GM23248 (cell line): ENCODE measurements around the gene CDYL. TPM values are rescaled to one million over a fixed set of nuclear protein-coding genes. Genes with fewer than 3 reads are reported as not detected.
A peak's percentile ranks its signal among the peaks of the same experiment; 100 is the strongest.

ENCODE experiments used
- DNase-seq: peaks from one replicate; pipeline ENCODE4 v3.0.0-alpha.2; 2015
- H2AFZ ChIP-seq: fragments of 200-600 bp; sonication (generic); 2 replicates; pipeline ENCODE4 v1.6.1; 2016; ENCODE audit warnings: antibody characterized with exemption
- H3F3A ChIP-seq: fragments of 200-600 bp; sonication (generic); 2 replicates; pipeline ENCODE4 v1.6.1; 2016; ENCODE audit warnings: mild to moderate bottlenecking, antibody characterized with exemption, mixed run types; ENCODE audit not compliant: insufficient read depth
- H3K27ac ChIP-seq: fragments of 200-600 bp; sonication (generic); 2 replicates; pipeline ENCODE4 v1.5.1; 2016; ENCODE audit warnings: mild to moderate bottlenecking
- H3K27me3 ChIP-seq: fragments of 200-600 bp; sonication (generic); replicated peaks from 2 replicates; pipeline ENCODE4 v1.6.1; 2016; ENCODE audit warnings: mild to moderate bottlenecking; ENCODE audit not compliant: insufficient read depth
- H3K36me3 ChIP-seq: fragments of 200-600 bp; sonication (generic); 2 replicates; pipeline ENCODE4 v1.6.1; 2016; ENCODE audit warnings: low read depth, mild to moderate bottlenecking
- H3K4me1 ChIP-seq: fragments of 200-600 bp; sonication (generic); 2 replicates; pipeline ENCODE4 v1.6.1; 2016; ENCODE audit warnings: mild to moderate bottlenecking; ENCODE audit not compliant: insufficient read depth
- H3K4me2 ChIP-seq: fragments of 200-600 bp; sonication (generic); one replicate; pipeline ENCODE4 v1.6.1; 2016; ENCODE audit warnings: mild to moderate bottlenecking; ENCODE audit not compliant: unreplicated experiment
- H3K4me3 ChIP-seq: fragments of 200-600 bp; sonication (generic); 2 replicates; pipeline ENCODE4 v1.5.1; 2016; ENCODE audit warnings: mild to moderate bottlenecking
- H3K79me2 ChIP-seq: fragments of 200-600 bp; sonication (generic); 2 replicates; pipeline ENCODE4 v1.6.1; 2016; ENCODE audit warnings: mild to moderate bottlenecking; ENCODE audit not compliant: insufficient read depth
- H3K9ac ChIP-seq: fragments of 200-600 bp; sonication (generic); 2 replicates; pipeline ENCODE4 v1.6.1; 2016; ENCODE audit warnings: mild to moderate bottlenecking
- H3K9me2 ChIP-seq: fragments of 200-600 bp; sonication (generic); 2 replicates; pipeline ENCODE4 v1.6.1; 2016; ENCODE audit warnings: mixed run types, mild to moderate bottlenecking, moderate library complexity; ENCODE audit not compliant: insufficient read depth
- H3K9me3 ChIP-seq: fragments of 200-600 bp; sonication (generic); one replicate; pipeline ENCODE4 v1.6.1; 2017; ENCODE audit warnings: low read depth
- H4K20me1 ChIP-seq: fragments of 200-600 bp; sonication (generic); 2 replicates; pipeline ENCODE4 v1.6.0; 2016; ENCODE audit not compliant: insufficient read depth
- EZH2 ChIP-seq: fragments of 200-600 bp; sonication (generic); IDR thresholded peaks from 2 replicates; pipeline ENCODE4 v1.6.1; 2018; ENCODE audit warnings: antibody characterized with exemption, mild to moderate bottlenecking; ENCODE audit not compliant: insufficient read depth, poor library complexity, severe bottlenecking
- EZH2phosphoT487 ChIP-seq: fragments of 200-600 bp; sonication (generic); IDR thresholded peaks from 2 replicates; pipeline ENCODE4 v1.6.1; 2018; ENCODE audit warnings: antibody characterized with exemption, moderate library complexity, mild to moderate bottlenecking, low read depth; ENCODE audit not compliant: insufficient read depth
- whole genome bisulfite sequencing, 2 experiments: methylation state at CpG; one replicate each; pipeline ENCODE4 v1.1.6; 2015 to 2017; ENCODE audit warnings: low lambda C conversion rate in 2 of 2, low coverage in 1 of 2; ENCODE audit errors: missing lambda C conversion rate in 2 of 2; 5-methylcytosine and 5-hydroxymethylcytosine counted together
- in situ Hi-C: fragments of 300-500 bp; cut with MboI; formaldehyde crosslinking; loops from 2 replicates; pipeline ENCODE4 v1.15.0; 2020
- polyA plus RNA-seq: library from polyadenylated mRNA; unstranded; fragments of >200 nt; fragmentation: Nextera tagmentation; extraction: Ambion mirVana; gene quantifications from 2 replicates; pipeline ENCODE4 v1.2.1, GENCODE V29; 2016
- total RNA-seq: library from RNA; depleted of rRNA; stranded (reverse); fragments of >200 nt; shearing (Covaris generic); gene quantifications from 2 replicates; pipeline ENCODE4 v1.2.3, GENCODE V29; 2014

Gene CDYL
- total and polyA plus RNA-seq, 2 experiments from 2014 or later, result 7.9 to 27.9 TPM

DNA sequence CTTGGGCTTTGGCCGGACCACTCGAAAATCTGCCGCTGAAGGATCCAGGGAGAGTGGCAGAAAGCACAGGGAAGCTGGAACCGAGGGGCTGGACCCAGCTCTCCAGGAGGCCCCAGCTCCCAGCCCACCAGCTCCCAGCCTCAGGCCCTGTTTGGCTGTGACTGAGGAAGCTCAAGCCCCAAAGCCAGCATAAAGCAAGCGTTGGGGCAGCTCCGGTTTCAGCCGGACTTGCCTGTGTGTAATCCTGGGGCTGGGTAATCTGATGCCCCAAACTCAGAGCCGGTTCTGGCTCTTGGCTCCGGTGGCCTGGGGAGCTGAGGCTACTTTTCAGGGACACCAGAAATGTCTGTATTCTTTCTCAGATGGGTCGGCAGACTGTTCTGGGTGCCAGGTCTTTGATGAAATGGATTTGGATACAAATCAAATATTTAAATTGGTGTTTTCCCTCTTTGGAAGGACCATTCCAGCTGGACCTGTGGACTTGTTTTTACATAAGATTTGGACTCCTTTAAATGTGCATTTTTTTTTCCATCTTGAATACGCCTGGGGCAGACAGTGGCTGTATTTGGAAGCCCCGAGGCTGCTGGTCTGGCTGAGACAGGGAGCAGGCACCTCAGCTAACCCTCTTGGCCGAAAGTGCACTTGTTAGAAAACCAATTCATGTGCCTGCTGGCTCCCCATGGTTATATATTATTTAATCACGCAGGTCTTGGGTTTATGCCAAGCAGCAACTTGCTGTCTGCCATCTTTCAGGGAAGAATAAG is 198.0 kb downstream of the CDYL start:
- no peaks in the 10 kb centered on the region for H3K9me2 ChIP-seq
- no peaks in the 10 kb centered on the region for H3K36me3 ChIP-seq
- H3F3A ChIP-seq, result no peaks in the 10 kb centered on the region
- H4K20me1 ChIP-seq, result no peaks in the 10 kb centered on the region
- H3K79me2 ChIP-seq, result no peaks in the 10 kb centered on the region
- 8 to 11% methylated on average over 14 of the region's 14 CpGs for WGBS, 2 experiments
- no peak overlapping the region for H3K27ac ChIP-seq
- 0 out of 2 replicates have a peak overlapping the region, but pooled peaks have one; percentile 0 for H3K4me3 ChIP-seq
- TF ChIP-seq EZH2 (no peak), EZH2phosphoT487 (no peak)
- no peaks in the 10 kb centered on the region for H3K9me3 ChIP-seq
- H3K4me2 ChIP-seq, result peak overlapping the region; percentile 19
- 0 out of 2 replicates have a peak, but pooled peaks cover 5% of the 10 kb centered on the region for H3K4me1 ChIP-seq
- H3K9ac ChIP-seq, result peak overlapping the region; percentile 25; the same call in 1 of the 2 replicates
- in situ Hi-C loops, result no loop called here
- DNase-seq, result peak; percentile 72
- H2AFZ ChIP-seq, result peak overlapping the region; percentile 79
- H3K27me3 ChIP-seq, result no peaks in the 10 kb centered on the region

DNA sequence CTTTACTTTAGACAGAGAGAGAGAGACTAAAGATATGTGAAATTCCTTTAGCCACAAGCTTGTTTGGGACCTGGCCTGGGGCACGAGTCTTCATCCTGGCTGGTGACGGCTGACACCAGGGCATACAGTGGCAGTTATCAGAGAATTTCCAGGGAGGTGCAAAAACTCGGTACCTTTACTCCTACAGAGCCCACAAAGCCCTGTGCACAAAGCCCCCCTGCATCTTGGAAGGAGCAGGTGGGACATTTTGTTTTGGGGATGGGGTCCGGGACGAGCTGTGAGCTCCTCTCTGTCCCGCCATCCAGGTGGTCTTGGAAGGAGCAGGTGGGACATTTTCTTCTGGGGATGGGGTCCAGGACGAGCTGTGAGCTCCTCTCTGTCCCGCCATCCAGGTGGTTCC is 198.8 kb downstream of the CDYL start:
- Histone ChIP-seq H3K27me3 (no peaks in the 10 kb centered on the region), H2AFZ (no peak overlapping the region), H3K4me3 (no peak overlapping the region), H3K27ac (no peak overlapping the region), H3K4me1 (0 out of 2 replicates have a peak, but pooled peaks cover 5% of the 10 kb centered on the region), H3K79me2 (no peaks in the 10 kb centered on the region), H3K9me2 (no peaks in the 10 kb centered on the region), H4K20me1 (no peaks in the 10 kb centered on the region), H3K36me3 (no peaks in the 10 kb centered on the region), H3K4me2 (no peak overlapping the region), H3K9ac (no peak overlapping the region), H3F3A (no peaks in the 10 kb centered on the region), H3K9me3 (no peaks in the 10 kb centered on the region)
- in situ Hi-C loops, result no loop called here
- no peak for DNase-seq
- 67 to 69% methylated on average over 8 of the region's 8 CpGs for WGBS, 2 experiments
- TF ChIP-seq EZH2 (no peak), EZH2phosphoT487 (no peak)

DNA sequence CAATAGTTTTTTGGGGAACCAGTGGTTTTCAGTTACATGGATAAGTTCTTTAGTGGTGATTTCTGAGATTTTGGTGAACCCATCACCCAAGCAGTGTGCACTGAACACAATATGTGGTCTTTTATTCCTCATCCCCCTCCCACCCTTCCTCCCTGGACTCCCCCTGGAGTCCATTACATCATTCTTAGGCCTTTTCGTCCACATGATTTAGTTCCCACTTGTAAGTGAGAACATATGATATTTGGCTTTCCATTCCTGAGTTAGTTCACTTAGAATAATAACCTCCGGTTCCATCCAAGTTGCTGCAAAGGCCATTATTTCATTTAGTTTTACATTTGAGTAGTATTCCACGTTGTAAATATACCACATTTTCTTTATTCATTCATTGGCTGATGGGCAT is 199.3 kb downstream of the CDYL start:
- no peaks in the 10 kb centered on the region for H3K27me3 ChIP-seq
- H3K9ac ChIP-seq, result no peak overlapping the region
- no peaks in the 10 kb centered on the region for H4K20me1 ChIP-seq
- no peaks in the 10 kb centered on the region for H3K9me3 ChIP-seq
- no peaks in the 10 kb centered on the region for H3K9me2 ChIP-seq
- no peak overlapping the region for H2AFZ ChIP-seq
- H3K27ac ChIP-seq, result no peak overlapping the region
- no peaks in the 10 kb centered on the region for H3K36me3 ChIP-seq
- no peak for TF ChIP-seq EZH2
- TF ChIP-seq EZH2phosphoT487, result no peak
- no peak for DNase-seq
- no peaks in the 10 kb centered on the region for H3F3A ChIP-seq
- no peaks in the 10 kb centered on the region for H3K79me2 ChIP-seq
- 0 out of 2 replicates have a peak, but pooled peaks cover 5% of the 10 kb centered on the region for H3K4me1 ChIP-seq
- 33 to 37% methylated on average over 3 of the region's 3 CpGs for WGBS, 2 experiments
- H3K4me2 ChIP-seq, result no peak overlapping the region
- in situ Hi-C loops, result no loop called here
- no peak overlapping the region for H3K4me3 ChIP-seq

DNA sequence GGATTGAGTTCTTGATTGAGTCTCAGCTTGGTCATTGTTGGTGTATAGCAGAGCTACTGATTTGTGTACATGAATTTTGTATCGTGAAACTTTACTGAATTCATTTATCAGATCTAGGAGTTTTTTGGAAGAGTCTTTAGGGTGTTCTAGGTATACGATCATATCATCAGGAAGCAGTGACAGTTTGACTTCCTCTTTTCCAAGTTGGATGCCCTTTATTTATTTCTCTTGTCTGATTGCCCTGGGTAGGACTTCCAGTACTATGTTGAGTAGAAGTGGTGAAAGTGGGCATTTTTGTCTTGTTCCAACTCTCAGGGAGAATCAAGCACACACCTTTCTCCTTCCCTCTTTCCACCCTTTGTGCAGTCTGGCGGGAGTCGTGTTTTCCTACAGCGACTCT is 201.3 kb downstream of the CDYL start:
- no peak overlapping the region for H3K4me3 ChIP-seq
- H3K9ac ChIP-seq, result no peak overlapping the region
- in situ Hi-C loops, result no loop called here
- no peaks in the 10 kb centered on the region for H4K20me1 ChIP-seq
- WGBS, 2 experiments, result 60% methylated on average over 5 of the region's 5 CpGs
- DNase-seq, result no peak
- no peak overlapping the region for H3K27ac ChIP-seq
- no peaks in the 10 kb centered on the region for H3F3A ChIP-seq
- no peaks in the 10 kb centered on the region for H3K36me3 ChIP-seq
- no peak overlapping the region for H3K4me2 ChIP-seq
- H3K4me1 ChIP-seq, result 0 out of 2 replicates have a peak, but pooled peaks cover 5% of the 10 kb centered on the region
- H2AFZ ChIP-seq, result no peak overlapping the region
- TF ChIP-seq EZH2phosphoT487, result no peak
- no peak for TF ChIP-seq EZH2
- no peaks in the 10 kb centered on the region for H3K9me3 ChIP-seq
- no peaks in the 10 kb centered on the region for H3K9me2 ChIP-seq
- H3K27me3 ChIP-seq, result no peaks in the 10 kb centered on the region
- H3K79me2 ChIP-seq, result no peaks in the 10 kb centered on the region
